Measurements from ENCODE around the gene SCNN1G.
"Not testable (repeated sequence)": the region's sequence is repeated elsewhere in the genome, so short reads cannot be mapped to it uniquely, and the experiment has no call there.

Gene SCNN1G

GRCh38 chr16:23144393-23144792, 38.2 kb upstream of the SCNN1G start:
- not testable (repeated sequence) for H3K4me3 ChIP-seq (ENCODE audit: low read length); H3K9ac ChIP-seq (ENCODE audit: low read length); H3K9me3 ChIP-seq (ENCODE audit: control insufficient read depth, low read depth, low read length); H3K27ac ChIP-seq (ENCODE audit: low read length); H3K27me3 ChIP-seq (ENCODE audit: control insufficient read depth, insufficient read depth, low read length); H3K36me3 ChIP-seq (ENCODE audit: control insufficient read depth, low read depth, low read length)
- H3K4me1 ChIP-seq (ENCODE audit: control insufficient read depth, low read depth, low read length), result peaks cover 23% of the 10 kb centered on the region

GRCh38 chr16:23145186-23145585, 37.4 kb upstream of the SCNN1G start:
- Histone ChIP-seq H3K27me3 (ENCODE audit: control insufficient read depth, insufficient read depth, low read length) (peaks cover 8% of the 10 kb centered on the region), H3K9me3 (ENCODE audit: control insufficient read depth, low read depth, low read length) (no peaks in the 10 kb centered on the region), H3K27ac (ENCODE audit: low read length) (no peak overlapping the region), H3K4me3 (ENCODE audit: low read length) (peak overlapping the region; percentile 29), H3K4me1 (ENCODE audit: control insufficient read depth, low read depth, low read length) (peaks cover 23% of the 10 kb centered on the region), H3K9ac (ENCODE audit: low read length) (no peak overlapping the region), H3K36me3 (ENCODE audit: control insufficient read depth, low read depth, low read length) (no peaks in the 10 kb centered on the region)

GRCh38 chr16:23145608-23146007, 36.9 kb upstream of the SCNN1G start:
- Histone ChIP-seq H3K4me3 (ENCODE audit: low read length) (no peak overlapping the region), H3K9ac (ENCODE audit: low read length) (no peak overlapping the region), H3K27me3 (ENCODE audit: control insufficient read depth, insufficient read depth, low read length) (peaks cover 12% of the 10 kb centered on the region), H3K36me3 (ENCODE audit: control insufficient read depth, low read depth, low read length) (no peaks in the 10 kb centered on the region), H3K4me1 (ENCODE audit: control insufficient read depth, low read depth, low read length) (peaks cover 23% of the 10 kb centered on the region), H3K9me3 (ENCODE audit: control insufficient read depth, low read depth, low read length) (no peaks in the 10 kb centered on the region), H3K27ac (ENCODE audit: low read length) (no peak overlapping the region)

DNA sequence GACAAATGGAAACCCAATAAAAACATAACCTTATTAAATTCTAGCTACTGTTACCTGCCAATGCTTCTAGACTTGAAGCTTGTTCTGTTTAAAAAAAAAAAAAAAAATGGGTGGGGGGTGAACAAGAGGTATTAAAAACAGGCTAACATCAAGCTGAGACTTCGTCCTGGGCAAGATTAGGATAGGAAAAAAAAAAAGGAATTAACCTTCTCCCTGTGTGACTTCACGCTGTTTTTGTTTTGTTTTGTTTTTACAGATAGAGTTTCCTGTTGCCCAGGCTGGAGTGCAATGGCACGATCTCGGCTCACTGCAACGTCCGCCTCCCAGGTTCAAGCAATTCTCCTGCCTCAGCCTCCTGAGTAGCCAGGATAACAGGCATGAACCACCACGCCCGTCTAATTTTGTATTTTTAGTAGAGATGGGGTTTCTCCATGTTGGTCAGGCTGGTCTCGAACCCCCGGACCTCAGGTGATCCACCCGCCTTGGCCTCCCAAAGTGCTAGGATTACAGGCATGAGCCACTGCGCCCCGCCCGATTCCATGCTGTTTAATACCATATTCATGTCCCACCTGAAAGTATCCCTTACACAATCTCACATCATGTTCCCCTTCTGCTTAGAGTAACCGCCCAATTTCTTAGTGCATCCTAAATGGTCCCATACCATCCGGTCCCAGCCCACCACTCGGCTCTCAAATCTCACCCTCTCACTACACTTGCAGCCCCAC, 35.5 kb upstream of the SCNN1G start:
- no peaks in the 10 kb centered on the region for H3K9me3 ChIP-seq (ENCODE audit: control insufficient read depth, low read depth, low read length)
- H3K27me3 ChIP-seq (ENCODE audit: control insufficient read depth, insufficient read depth, low read length), result peaks cover 17% of the 10 kb centered on the region
- H3K4me3 ChIP-seq (ENCODE audit: low read length), result no peak overlapping the region
- peaks cover 23% of the 10 kb centered on the region for H3K4me1 ChIP-seq (ENCODE audit: control insufficient read depth, low read depth, low read length)
- no peak overlapping the region for H3K9ac ChIP-seq (ENCODE audit: low read length)
- H3K27ac ChIP-seq (ENCODE audit: low read length), result no peak overlapping the region
- no peaks in the 10 kb centered on the region for H3K36me3 ChIP-seq (ENCODE audit: control insufficient read depth, low read depth, low read length)

GRCh38 chr16:23147666-23148065, 34.9 kb upstream of the SCNN1G start:
- Histone ChIP-seq H3K4me1 (ENCODE audit: control insufficient read depth, low read depth, low read length) (peaks cover 23% of the 10 kb centered on the region), H3K27ac (ENCODE audit: low read length) (no peak overlapping the region), H3K9me3 (ENCODE audit: control insufficient read depth, low read depth, low read length) (no peaks in the 10 kb centered on the region), H3K27me3 (ENCODE audit: control insufficient read depth, insufficient read depth, low read length) (peaks cover 17% of the 10 kb centered on the region), H3K36me3 (ENCODE audit: control insufficient read depth, low read depth, low read length) (no peaks in the 10 kb centered on the region), H3K4me3 (ENCODE audit: low read length) (peak overlapping the region; percentile 82), H3K9ac (ENCODE audit: low read length) (no peak overlapping the region)

DNA sequence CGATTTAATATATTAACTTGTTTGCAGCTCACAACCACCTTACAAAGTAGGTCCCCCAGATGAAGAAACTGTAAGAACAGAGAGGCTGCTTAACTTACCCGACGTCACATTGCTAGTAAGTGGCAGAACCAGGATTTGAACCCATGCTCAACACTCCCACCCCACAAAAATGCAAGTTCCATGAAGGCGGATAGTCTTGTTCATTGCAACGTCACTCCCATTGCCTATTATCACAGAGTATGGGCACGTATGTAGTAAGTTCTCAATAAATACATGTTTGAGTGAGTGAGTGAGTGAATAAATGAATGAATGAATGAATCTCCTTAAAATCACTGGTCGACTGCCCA, 34.4 kb upstream of the SCNN1G start:
- Histone ChIP-seq H3K27me3 (ENCODE audit: control insufficient read depth, insufficient read depth, low read length) (peaks cover 17% of the 10 kb centered on the region), H3K36me3 (ENCODE audit: control insufficient read depth, low read depth, low read length) (no peaks in the 10 kb centered on the region), H3K9me3 (ENCODE audit: control insufficient read depth, low read depth, low read length) (no peaks in the 10 kb centered on the region), H3K4me3 (ENCODE audit: low read length) (peak overlapping the region; percentile 82), H3K9ac (ENCODE audit: low read length) (peak overlapping the region; percentile 66), H3K4me1 (ENCODE audit: control insufficient read depth, low read depth, low read length) (peaks cover 23% of the 10 kb centered on the region), H3K27ac (ENCODE audit: low read length) (no peak overlapping the region)

GRCh38 chr16:23148513-23149266, 33.9 kb upstream of the SCNN1G start:
- Histone ChIP-seq H3K9me3 (ENCODE audit: control insufficient read depth, low read depth, low read length) (no peaks in the 10 kb centered on the region), H3K36me3 (ENCODE audit: control insufficient read depth, low read depth, low read length) (no peaks in the 10 kb centered on the region), H3K27ac (ENCODE audit: low read length) (no peak overlapping the region), H3K27me3 (ENCODE audit: control insufficient read depth, insufficient read depth, low read length) (peaks cover 17% of the 10 kb centered on the region), H3K4me3 (ENCODE audit: low read length) (peak overlapping the region; percentile 82), H3K9ac (ENCODE audit: low read length) (peak overlapping the region; percentile 66), H3K4me1 (ENCODE audit: control insufficient read depth, low read depth, low read length) (peaks cover 23% of the 10 kb centered on the region)

GRCh38 chr16:23149267-23149992, 33.1 kb upstream of the SCNN1G start, which contains the start of gene USP31:
TSS of gene USP31 (minus strand) at chr16:23149452. CDS start at chr16:23149270, 182 bp downstream.
- no peaks in the 10 kb centered on the region for H3K36me3 ChIP-seq (ENCODE audit: control insufficient read depth, low read depth, low read length)

GRCh38 chr16:23149993-23150364, 32.6 kb upstream of the SCNN1G start:
- Histone ChIP-seq H3K27ac (ENCODE audit: low read length) (no peak overlapping the region), H3K9ac (ENCODE audit: low read length) (no peak overlapping the region), H3K4me3 (ENCODE audit: low read length) (peak overlapping the region; percentile 76), H3K4me1 (ENCODE audit: control insufficient read depth, low read depth, low read length) (peaks cover 19% of the 10 kb centered on the region), H3K9me3 (ENCODE audit: control insufficient read depth, low read depth, low read length) (no peaks in the 10 kb centered on the region), H3K36me3 (ENCODE audit: control insufficient read depth, low read depth, low read length) (no peaks in the 10 kb centered on the region), H3K27me3 (ENCODE audit: control insufficient read depth, insufficient read depth, low read length) (peaks cover 17% of the 10 kb centered on the region)

More at GRCh38 chr16:23149267-23149992, 33.1 kb upstream of the SCNN1G start, which contains the start of gene USP31:
- peaks cover 23% of the 10 kb centered on the region for H3K4me1 ChIP-seq (ENCODE audit: control insufficient read depth, low read depth, low read length)
- no peaks in the 10 kb centered on the region for H3K9me3 ChIP-seq (ENCODE audit: control insufficient read depth, low read depth, low read length)
- H3K4me3 ChIP-seq (ENCODE audit: low read length), result peak within 1 kb of the TSS; percentile 82
- peaks cover 17% of the 10 kb centered on the region for H3K27me3 ChIP-seq (ENCODE audit: control insufficient read depth, insufficient read depth, low read length)
- H3K27ac ChIP-seq (ENCODE audit: low read length), result no peak within 1 kb of the TSS
- peak within 1 kb of the TSS; percentile 66 for H3K9ac ChIP-seq (ENCODE audit: low read length)

GRCh38 chr16:23152386-23153178, 30.0 kb upstream of the SCNN1G start:
- Histone ChIP-seq H3K9ac (ENCODE audit: low read length) (no peak overlapping the region), H3K9me3 (ENCODE audit: control insufficient read depth, low read depth, low read length) (no peaks in the 10 kb centered on the region), H3K27me3 (ENCODE audit: control insufficient read depth, insufficient read depth, low read length) (peaks cover 17% of the 10 kb centered on the region), H3K27ac (ENCODE audit: low read length) (no peak overlapping the region), H3K36me3 (ENCODE audit: control insufficient read depth, low read depth, low read length) (no peaks in the 10 kb centered on the region), H3K4me3 (ENCODE audit: low read length) (no peak overlapping the region), H3K4me1 (ENCODE audit: control insufficient read depth, low read depth, low read length) (peaks cover 4% of the 10 kb centered on the region)

All from iPS-18a (cell line).